WTC11 (cell line): Measurements from ENCODE around the gene PBX3. TPM values are rescaled to one million over a fixed set of nuclear protein-coding genes. Genes with fewer than 3 reads are reported as not detected.

Experiments used
- ATAC-seq: fragments of 200-7000 bp; cut with Tn5 transposase; 2 replicates; pipeline ENCODE4 v1.10.0; 2021; ENCODE audit warnings: mild to moderate bottlenecking, moderate library complexity
- CTCF ChIA-PET: fragments of 300-600 bp; sonication (Branson Sonifier 250); formaldehyde crosslinking; loops from one replicate; lab custom pipeline; 2021; ENCODE audit warnings: antibody characterized with exemption; lab: Charles Lee
- POLR2A ChIA-PET: fragments of 350-600 bp; sonication (Branson Sonifier 250); formaldehyde crosslinking; loops from one replicate; lab custom pipeline; 2021; ENCODE audit warnings: antibody characterized with exemption; lab: Charles Lee
- DNase-seq: peaks from one replicate; pipeline ENCODE4 v3.0.0; 2021; ENCODE audit warnings: low spot score
- H3K27ac Mint-ChIP-seq: 2 replicates; pipeline ENCODE4 v1.8.0; 2021; ENCODE audit warnings: mixed read lengths
- H3K27me3 Mint-ChIP-seq: 2 replicates; pipeline ENCODE4 v1.8.0; 2021; ENCODE audit warnings: low read depth, mild to moderate bottlenecking, moderate library complexity, mixed read lengths
- H3K36me3 Mint-ChIP-seq: 2 replicates; pipeline ENCODE4 v1.8.0; 2021; ENCODE audit warnings: mixed read lengths
- H3K4me1 Mint-ChIP-seq: 2 replicates; pipeline ENCODE4 v1.8.0; 2022; ENCODE audit warnings: mixed read lengths
- H3K4me3 Mint-ChIP-seq: 2 replicates; pipeline ENCODE4 v1.8.0; 2021; ENCODE audit warnings: mild to moderate bottlenecking, moderate library complexity, mixed read lengths
- H3K9me3 Mint-ChIP-seq: 2 replicates; pipeline ENCODE4 v1.8.0; 2021; ENCODE audit warnings: mixed read lengths
- ATF6 ChIP-seq: sonication (generic); formaldehyde crosslinking; IDR thresholded peaks from 2 replicates; pipeline ENCODE4 v1.8.1; 2023; ENCODE audit warnings: mild to moderate bottlenecking, missing genetic modification reagents
- CTCF ChIP-seq: fragments of 200-600 bp; IDR thresholded peaks from 2 replicates; pipeline ENCODE4 v1.8.0; 2022; ENCODE audit warnings: antibody characterized with exemption
- E2F1 ChIP-seq: sonication (generic); formaldehyde crosslinking; IDR thresholded peaks from 2 replicates; pipeline ENCODE4 v1.8.0; 2022; ENCODE audit warnings: mild to moderate bottlenecking, missing genetic modification reagents
- GRHL2 ChIP-seq: fragments of 250-450 bp; sonication (Bioruptor Pico); IDR thresholded peaks from 2 replicates; pipeline ENCODE4 v1.8.0; 2022; ENCODE audit warnings: mild to moderate bottlenecking, moderate library complexity; ENCODE audit not compliant: insufficient replicate concordance, severe bottlenecking
- IRF1 ChIP-seq: sonication (generic); formaldehyde crosslinking; IDR thresholded peaks from 2 replicates; pipeline ENCODE4 v1.8.0; 2023; ENCODE audit warnings: missing genetic modification reagents
- JAZF1 ChIP-seq: fragments of 250-450 bp; sonication (Bioruptor Pico); IDR thresholded peaks from 2 replicates; pipeline ENCODE4 v1.9.0; 2021; ENCODE audit warnings: moderate library complexity, mild to moderate bottlenecking, inconsistent platforms
- KAT7 ChIP-seq: sonication (generic); formaldehyde crosslinking; IDR thresholded peaks from 2 replicates; pipeline ENCODE4 v1.8.1; 2023; ENCODE audit warnings: missing genetic modification reagents, mild to moderate bottlenecking, borderline replicate concordance
- MAX ChIP-seq: sonication (generic); formaldehyde crosslinking; IDR thresholded peaks from 2 replicates; pipeline ENCODE4 v1.8.0; 2022; ENCODE audit warnings: mild to moderate bottlenecking, missing genetic modification reagents
- MLX ChIP-seq: sonication (generic); formaldehyde crosslinking; IDR thresholded peaks from 2 replicates; pipeline ENCODE4 v1.8.1; 2023; ENCODE audit warnings: mild to moderate bottlenecking, missing genetic modification reagents, moderate library complexity
- MXD4 ChIP-seq: fragments of 250-450 bp; sonication (Bioruptor Pico); IDR thresholded peaks from 2 replicates; pipeline ENCODE4 v1.8.0; 2021; ENCODE audit warnings: mild to moderate bottlenecking, moderate library complexity, borderline replicate concordance
- NR2C2 ChIP-seq: sonication (generic); formaldehyde crosslinking; IDR thresholded peaks from 2 replicates; pipeline ENCODE4 v1.8.0; 2022; ENCODE audit warnings: mild to moderate bottlenecking, missing genetic modification reagents
- OVOL2 ChIP-seq: fragments of 250-450 bp; sonication (Bioruptor Pico); IDR thresholded peaks from 2 replicates; pipeline ENCODE4 v1.9.0; 2021; ENCODE audit warnings: mild to moderate bottlenecking, borderline replicate concordance
- PRDM15 ChIP-seq: sonication (generic); formaldehyde crosslinking; IDR thresholded peaks from 2 replicates; pipeline ENCODE4 v1.8.0; 2022; ENCODE audit warnings: missing genetic modification reagents
- STAT6 ChIP-seq: sonication (generic); formaldehyde crosslinking; conservative IDR thresholded peaks from 2 replicates; pipeline ENCODE4 v1.8.1; 2023; ENCODE audit warnings: mild to moderate bottlenecking, low read depth, missing genetic modification reagents, moderate library complexity
- ZNF138 ChIP-seq: sonication (generic); formaldehyde crosslinking; conservative IDR thresholded peaks from 2 replicates; pipeline ENCODE4 v1.8.1; 2022; ENCODE audit warnings: mild to moderate bottlenecking, moderate library complexity, missing genetic modification reagents
- ZNF317 ChIP-seq: sonication (generic); formaldehyde crosslinking; IDR thresholded peaks from 2 replicates; pipeline ENCODE4 v1.8.1; 2023; ENCODE audit warnings: low read depth, mild to moderate bottlenecking, moderate library complexity, missing genetic modification reagents, borderline replicate concordance
- ZNF416 ChIP-seq: fragments of 250-450 bp; sonication (Bioruptor Pico); IDR thresholded peaks from 2 replicates; pipeline ENCODE4 v1.9.0; 2021; ENCODE audit warnings: mild to moderate bottlenecking, inconsistent platforms
- total RNA-seq: library from RNA; stranded (reverse); gene quantifications from 3 replicates; pipeline ENCODE4 v1.2.3, GENCODE V29; 2021

Gene PBX3
- total RNA-seq, 1 experiment from 2014 or later: 48.5 TPM

GRCh38 chr9:125987420-125987819, 240.2 kb downstream of the PBX3 start:
- H3K27ac Mint-ChIP-seq: no peak overlapping the region
- ChIA-PET CTCF (no interaction called here), POLR2A (no interaction called here)
- no peak for TF ChIP-seq STAT6 (CRISPR knock-in tag)
- TF ChIP-seq ATF6: no peak
- TF ChIP-seq JAZF1: no peak
- TF ChIP-seq ZNF138: no peak
- no peak for TF ChIP-seq E2F1 (CRISPR knock-in tag)
- no peak for TF ChIP-seq IRF1 (CRISPR knock-in tag)
- no peak for TF ChIP-seq ZNF416 (CRISPR knock-in tag)
- no peak for TF ChIP-seq ZNF317
- TF ChIP-seq KAT7 (CRISPR knock-in tag): no peak
- TF ChIP-seq MLX: no peak
- TF ChIP-seq GRHL2 (CRISPR knock-in tag): no peak
- no peak for TF ChIP-seq PRDM15
- TF ChIP-seq CTCF: no peak
- no peak for TF ChIP-seq MXD4 (CRISPR knock-in tag)
- no peak for TF ChIP-seq NR2C2 (CRISPR knock-in tag)
- no peak for TF ChIP-seq OVOL2 (CRISPR knock-in tag)
- TF ChIP-seq MAX (CRISPR knock-in tag): no peak
- H3K36me3 Mint-ChIP-seq: no peaks in the 10 kb centered on the region
- H3K9me3 Mint-ChIP-seq: peaks cover 6% of the 10 kb centered on the region
- H3K4me1 Mint-ChIP-seq: 0 out of 2 replicates have a peak, but pooled peaks cover 2% of the 10 kb centered on the region
- no peak for ATAC-seq
- H3K4me3 Mint-ChIP-seq: no peak overlapping the region
- H3K27me3 Mint-ChIP-seq: no peaks in the 10 kb centered on the region
- DNase-seq: no peak
